ENCODE results near the gene KIAA0232. TPM values are rescaled to one million over a fixed set of nuclear protein-coding genes. Genes with fewer than 3 reads are reported as not detected.

Gene KIAA0232
- total RNA-seq, 1 experiment from 2014 or later: 28.5 TPM

- Histone ChIP-seq H3K9me3 (ENCODE audit: control insufficient read depth, low read depth, low read length) (no peaks in the 10 kb centered on the region), H4K20me1 (ENCODE audit: control insufficient read depth, insufficient read depth, insufficient read length) (no peaks in the 10 kb centered on the region), H3T11ph (ENCODE audit: low read length) (no peak overlapping the region), H3K14ac (ENCODE audit: insufficient read depth, low read length) (no peak overlapping the region), H3K4me1 (ENCODE audit: insufficient read depth, low read length) (no peaks in the 10 kb centered on the region), H3K79me1 (ENCODE audit: insufficient read depth, low read depth, low read length, poor library complexity, severe bottlenecking) (no peaks in the 10 kb centered on the region), H4K91ac (ENCODE audit: insufficient read length, low read depth, low read length) (no peak overlapping the region), H2BK120ac (ENCODE audit: low read depth, low read length, poor library complexity, severe bottlenecking) (no peak overlapping the region), H3K4ac (ENCODE audit: low read depth, low read length) (no peak overlapping the region), H3K18ac (ENCODE audit: insufficient read length, low read depth, low read length) (no peak overlapping the region), H3K79me2 (ENCODE audit: insufficient read depth, low read length) (no peaks in the 10 kb centered on the region), H3K23ac (ENCODE audit: insufficient read length, low read depth, low read length) (no peak overlapping the region), H2BK12ac (ENCODE audit: insufficient read length, low read depth, low read length) (no peak overlapping the region), H4K8ac (replicated peaks; ENCODE audit: insufficient read length, low read depth, low read length) (no peak overlapping the region), H3K56ac (ENCODE audit: insufficient read length, low read depth, low read length) (no peak overlapping the region), H3K23me2 (ENCODE audit: insufficient read length, low read depth, low read length, poor library complexity, severe bottlenecking) (no peaks in the 10 kb centered on the region), H2AK5ac (ENCODE audit: insufficient read length, low read length) (no peak overlapping the region), H3K9ac (ENCODE audit: extremely low read depth, insufficient read length, low read length) (no peak overlapping the region), H3K27ac (ENCODE audit: insufficient read length, low read depth, low read length) (no peak overlapping the region), H3K27me3 (ENCODE audit: insufficient read depth, low read length) (no peaks in the 10 kb centered on the region), H2BK20ac (ENCODE audit: low read depth, low read length, poor library complexity, severe bottlenecking) (no peak overlapping the region), H2AFZ (ENCODE audit: low read length) (no peak overlapping the region), H3K4me2 (ENCODE audit: insufficient read depth, insufficient read length, low read length) (no peak overlapping the region), H2BK15ac (ENCODE audit: low read depth, low read length) (no peak overlapping the region), H4K5ac (ENCODE audit: insufficient read length, low read depth, low read length) (no peak overlapping the region), H2BK5ac (ENCODE audit: insufficient read length, low read length) (no peak overlapping the region)
- H3K27ac Mint-ChIP-seq: no peak overlapping the region
- H3K27me3 Mint-ChIP-seq (ENCODE audit: low read depth): peaks cover 4% of the 10 kb centered on the region
- no peak for TF ChIP-seq CTCF (conservative IDR thresholded peaks at IDR 0.05)
- no peaks in the 10 kb centered on the region for H3K36me3 Mint-ChIP-seq (ENCODE audit: insufficient read depth in 1 of 3, low read depth in 3 of 3)
- no CpG with 5 or more reads among the region's 3 CpGs for WGBS (ENCODE audit: extremely low coverage, insufficient read length, low lambda C conversion rate)
- no peak for DNase-seq
- no peak overlapping the region for H3K4me3 Mint-ChIP-seq
- H3K4me1 Mint-ChIP-seq: peaks cover 5 to 12% of the 10 kb centered on the region in 2 experiments
- no peaks in the 10 kb centered on the region for H3K9me3 Mint-ChIP-seq
Measured at GRCh38 chr4:6898763-6899162, 116.2 kb downstream of the KIAA0232 start.

All from H9 (cell line).